Measurements from ENCODE around the gene MACROD2.
"Not testable (repeated sequence)": the region's sequence is repeated elsewhere in the genome, so short reads cannot be mapped to it uniquely, and the experiment has no call there.

Gene MACROD2

GRCh38 chr20:14410869-14411555 lies 415.7 kb downstream of the MACROD2 start:
- no peak for DNase-seq (ENCODE audit: low spot score)

GRCh38 chr20:14412065-14412681 lies 416.9 kb downstream of the MACROD2 start:
- DNase-seq (ENCODE audit: low spot score), result no peak

GRCh38 chr20:14413835-14414234 lies 418.5 kb downstream of the MACROD2 start:
- no peak for DNase-seq (ENCODE audit: low spot score)

- no peak for DNase-seq (ENCODE audit: low spot score)
Observed at GRCh38 chr20:14414560-14414959, 419.2 kb downstream of the MACROD2 start.

GRCh38 chr20:14415467-14415866 lies 420.2 kb downstream of the MACROD2 start:
- DNase-seq (ENCODE audit: low spot score), result no peak

GRCh38 chr20:14418376-14418775 lies 423.1 kb downstream of the MACROD2 start:
- no peak for DNase-seq (ENCODE audit: low spot score)

GRCh38 chr20:14422892-14423291 lies 427.6 kb downstream of the MACROD2 start:
- no peak for DNase-seq (ENCODE audit: low spot score)

GRCh38 chr20:14431568-14431967 lies 436.3 kb downstream of the MACROD2 start:
- DNase-seq (ENCODE audit: low spot score), result no peak

- no peak for DNase-seq (ENCODE audit: low spot score)
Observed at GRCh38 chr20:14432085-14432484, 436.8 kb downstream of the MACROD2 start.

GRCh38 chr20:14432597-14432996 lies 437.3 kb downstream of the MACROD2 start:
- DNase-seq (ENCODE audit: low spot score), result no peak

GRCh38 chr20:14434384-14435136 lies 439.2 kb downstream of the MACROD2 start:
- no peak for DNase-seq (ENCODE audit: low spot score)

GRCh38 chr20:14441201-14441600 lies 445.9 kb downstream of the MACROD2 start:
- no peak for DNase-seq (ENCODE audit: low spot score)

GRCh38 chr20:14444106-14444505 lies 448.8 kb downstream of the MACROD2 start:
- no peak for DNase-seq (ENCODE audit: low spot score)

- DNase-seq (ENCODE audit: low spot score), result no peak
Observed at GRCh38 chr20:14445310-14445709, 450.0 kb downstream of the MACROD2 start.

- DNase-seq (ENCODE audit: low spot score), result no peak
Observed at GRCh38 chr20:14445902-14446301, 450.6 kb downstream of the MACROD2 start.

- no peak for DNase-seq (ENCODE audit: low spot score)
Observed at GRCh38 chr20:14446446-14446845, 451.1 kb downstream of the MACROD2 start.

GRCh38 chr20:14449323-14449722 lies 454.0 kb downstream of the MACROD2 start:
- DNase-seq (ENCODE audit: low spot score), result no peak

- no peak for DNase-seq (ENCODE audit: low spot score)
Observed at GRCh38 chr20:14450256-14450655, 454.9 kb downstream of the MACROD2 start.

- DNase-seq (ENCODE audit: low spot score), result no peak
Observed at GRCh38 chr20:14451458-14451857, 456.1 kb downstream of the MACROD2 start.

- no peak for DNase-seq (ENCODE audit: low spot score)
Observed at GRCh38 chr20:14453259-14453658, 457.9 kb downstream of the MACROD2 start.

- no peak for DNase-seq (ENCODE audit: low spot score)
Observed at GRCh38 chr20:14454296-14454695, 459.0 kb downstream of the MACROD2 start.

GRCh38 chr20:14467104-14467827 lies 471.9 kb downstream of the MACROD2 start:
- not testable (repeated sequence) for DNase-seq (ENCODE audit: low spot score)
